22Rv1 (cell line): ENCODE results near the gene DOCK9.

Experiments used
- CTCF ChIP-seq: fragments of 450-650 bp; IDR thresholded peaks from 2 replicates; pipeline ENCODE4 v1.5.1; 2017; ENCODE audit warnings: mild to moderate bottlenecking
- ZFX ChIP-seq: fragments of 450-650 bp; IDR thresholded peaks from 2 replicates; pipeline ENCODE4 v1.6.1; 2017; ENCODE audit warnings: antibody characterized with exemption, borderline replicate concordance

DNA sequence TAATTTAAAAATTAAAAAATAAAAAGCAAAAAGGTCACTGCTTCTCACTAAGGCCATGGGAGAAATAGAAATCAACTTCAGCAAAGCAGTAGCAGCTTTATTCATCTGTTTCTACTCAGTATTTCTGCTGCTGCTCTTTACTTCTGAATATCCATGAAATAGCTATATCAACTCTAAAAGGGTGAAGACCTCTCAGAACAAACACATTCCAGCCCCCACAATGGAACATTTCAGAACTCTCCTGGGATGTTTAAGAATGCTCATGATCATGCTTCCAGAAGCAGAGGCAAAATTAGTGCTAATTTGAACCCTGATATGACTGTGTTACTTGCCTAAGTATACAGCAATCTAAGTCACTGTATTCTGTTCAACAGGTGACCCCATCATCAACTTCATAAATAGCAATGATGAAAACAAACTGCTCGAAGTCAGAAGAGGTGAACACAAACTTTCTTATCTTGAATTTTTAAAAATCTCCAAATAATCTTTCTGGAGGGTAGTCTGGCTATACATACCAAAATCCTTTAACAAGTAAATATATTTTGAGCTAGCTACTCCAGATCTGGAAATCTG lies 29.6 kb upstream of the DOCK9 start:
- TF ChIP-seq CTCF (no peak), ZFX (no peak)
